ENCODE measurements around the gene TUBB2B. TPM values are rescaled to one million over a fixed set of nuclear protein-coding genes. Genes with fewer than 3 reads are reported as not detected.
A peak's percentile ranks its signal among the peaks of the same experiment; 100 is the strongest.

TUBB2B gene
- total and polyA plus RNA-seq, 9 of the 15 experiments (the other 6 are each of a cell fraction or from before 2014, with no cell fraction given) = 0.11 to 9.7 (median 4.6) TPM

GRCh38 chr6:3253597-3253961 is 26.1 kb upstream of the TUBB2B start:
- no peak for TF ChIP-seq SFPQ (IDR thresholded peaks at IDR 0.05; ENCODE audit: low read depth, low read length)
- TF ChIP-seq TEAD1 (CRISPR knock-in tag; IDR thresholded peaks at IDR 0.05) = no peak
- TF ChIP-seq TGIF2 (CRISPR knock-in tag; IDR thresholded peaks at IDR 0.05) = peak; percentile 11; the same call in 1 of the 2 replicates
- TF ChIP-seq, protein P1, sequence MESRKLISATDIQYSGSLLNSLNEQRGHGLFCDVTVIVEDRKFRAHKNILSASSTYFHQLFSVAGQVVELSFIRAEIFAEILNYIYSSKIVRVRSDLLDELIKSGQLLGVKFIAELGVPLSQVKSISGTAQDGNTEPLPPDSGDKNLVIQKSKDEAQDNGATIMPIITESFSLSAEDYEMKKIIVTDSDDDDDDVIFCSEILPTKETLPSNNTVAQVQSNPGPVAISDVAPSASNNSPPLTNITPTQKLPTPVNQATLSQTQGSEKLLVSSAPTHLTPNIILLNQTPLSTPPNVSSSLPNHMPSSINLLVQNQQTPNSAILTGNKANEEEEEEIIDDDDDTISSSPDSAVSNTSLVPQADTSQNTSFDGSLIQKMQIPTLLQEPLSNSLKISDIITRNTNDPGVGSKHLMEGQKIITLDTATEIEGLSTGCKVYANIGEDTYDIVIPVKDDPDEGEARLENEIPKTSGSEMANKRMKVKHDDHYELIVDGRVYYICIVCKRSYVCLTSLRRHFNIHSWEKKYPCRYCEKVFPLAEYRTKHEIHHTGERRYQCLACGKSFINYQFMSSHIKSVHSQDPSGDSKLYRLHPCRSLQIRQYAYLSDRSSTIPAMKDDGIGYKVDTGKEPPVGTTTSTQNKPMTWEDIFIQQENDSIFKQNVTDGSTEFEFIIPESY (CRISPR knock-in tag; IDR thresholded peaks at IDR 0.05) = peak; percentile 76; the same call in 1 of the 2 replicates
- Histone ChIP-seq H3K27ac (ENCODE audit: extremely low read depth, low read depth, low read length) (no peak overlapping the region), H2AFZ (ENCODE audit: low read depth, low read length) (no peak overlapping the region), H3K9ac (ENCODE audit: insufficient read depth in 1 of 2, low read depth in 2 of 2, low read length in 2 of 2) (no peak overlapping the region), H3K4me3 (no peak overlapping the region), H3K4me2 (ENCODE audit: insufficient read depth, low read length) (no peak overlapping the region), H3K79me2 (ENCODE audit: control insufficient read depth, insufficient read depth, low read length) (no peaks in the 10 kb centered on the region), H3K9me3 (replicated peaks; ENCODE audit: control insufficient read depth, insufficient read depth, low read depth, low read length) (no peaks in the 10 kb centered on the region), H3K27me3 (ENCODE audit: control insufficient read depth in 2 of 2, insufficient read depth in 2 of 2, low read length in 2 of 2) (no peaks in the 10 kb centered on the region; a peak in 1 of 5 replicates), H3K4me1 (replicated peaks in 1 of 2; ENCODE audit: control insufficient read depth in 2 of 2, insufficient read depth in 2 of 2, low read length in 2 of 2) (peaks cover 32 to 36% of the 10 kb centered on the region in 2 experiments), H3K36me3 (ENCODE audit: control insufficient read depth, insufficient read depth, low read length) (no peaks in the 10 kb centered on the region), H3K9me1 (ENCODE audit: control insufficient read depth, insufficient read depth, low read length) (no peaks in the 10 kb centered on the region), H4K20me1 (replicated peaks; ENCODE audit: control insufficient read depth, insufficient read depth, low read length) (no peaks in the 10 kb centered on the region)
- in situ Hi-C loops (cut with MboI) = loop anchor here (10.0 kb wide), 1 partner anchor 259 kb away; the partner anchor contains the start of gene NQO2
- ATAC-seq = no peak
- no peak for FAIRE-seq
- 92% methylated on average over 16 of the region's 40 CpGs for WGBS (ENCODE audit: insufficient coverage, low coverage, missing lambda C conversion rate)
- CTCF ChIA-PET (ENCODE audit: low intra/inter-chr PET ratio) = no interaction called here
- POLR2A ChIA-PET = interaction anchor here (0.7 to 1.8 kb wide), 4 partner anchors 11 to 96 kb away, joined by 3 to 7 read pairs (median 3); partner anchors contain the start of gene TUBB2A
- intact Hi-C loops (cut with micrococcal nuclease) = loop anchor here (5.0 to 10.0 kb wide), 3 partner anchors 46 to 259 kb away; partner anchors contain the start of genes NQO2 and RIPK1
- BruUV-seq (replicated peaks) = no TSS peak
- no peak for DNase-seq (ENCODE audit: extremely low read depth in 1 of 4, low spot score in 3 of 4)
